Erythroblast (primary cell): Measurements from ENCODE around the gene TNPO2.

Experiments
- GATA1 ChIP-seq: IDR thresholded peaks from 2 replicates; pipeline ENCODE4 v1.6.1; 2011; ENCODE audit warnings: low read depth, mild to moderate bottlenecking, control low read depth, low read length, moderate library complexity
- POLR2A ChIP-seq: IDR thresholded peaks from 2 replicates; pipeline ENCODE4 v1.6.1; 2011; ENCODE audit warnings: mild to moderate bottlenecking, low read length

DNA sequence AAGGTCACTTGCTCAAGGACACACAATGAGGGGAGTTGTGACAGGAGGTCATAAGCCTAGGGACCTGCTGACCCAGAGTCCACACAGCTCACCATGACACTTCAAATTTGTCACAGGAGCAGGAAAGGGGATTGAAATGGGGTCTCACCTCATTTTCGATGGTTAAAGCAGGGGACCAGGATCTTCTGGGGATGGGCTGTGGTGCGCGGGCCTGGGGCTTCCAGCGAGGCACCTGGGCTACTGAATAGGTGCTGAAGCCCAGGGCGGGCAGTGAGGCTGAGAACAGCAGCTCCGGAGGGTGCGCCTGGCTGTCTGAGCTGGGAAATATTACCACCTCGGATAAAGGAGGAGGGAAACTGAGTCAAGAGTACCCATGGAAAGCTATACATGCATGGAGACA, 68.2 kb downstream of the TNPO2 start:
- no peak for TF ChIP-seq POLR2A
- TF ChIP-seq GATA1 = no peak
